Stimulated activated CD4-positive, alpha-beta T cell treated with anti-CD3 and anti-CD28 coated beads, Interleukin-1b, Interleukin-23, amount 100 ng/mL, for 4 hours (primary cell): ENCODE measurements around the gene NDC1.
"Not testable (repeated sequence)": the region's sequence is repeated elsewhere in the genome, so short reads cannot be mapped to it uniquely, and the experiment has no call there.

Experiments
- DNase-seq, 2 donors: peaks; one replicate each; pipeline ENCODE4 v3.0.0-alpha.2; 2020; ENCODE audit warnings: low read depth in 2 of 2

NDC1 gene

GRCh38 chr1:53826367-53826766 lies 11.7 kb downstream of the NDC1 start:
- no peak for DNase-seq

GRCh38 chr1:53825306-53825705 lies 12.8 kb downstream of the NDC1 start:
- DNase-seq, result no peak

- no peak for DNase-seq
These were observed 15.2 kb downstream of the NDC1 start for GRCh38 chr1:53822931-53823330.

- no peak for DNase-seq
These were observed 16.7 kb downstream of the NDC1 start for GRCh38 chr1:53821380-53821779.

- DNase-seq, result no peak
These were observed 18.7 kb downstream of the NDC1 start for GRCh38 chr1:53819387-53819786.

GRCh38 chr1:53816584-53816983 lies 21.5 kb downstream of the NDC1 start:
- DNase-seq, result not testable (repeated sequence)

GRCh38 chr1:53815484-53815883 lies 22.6 kb downstream of the NDC1 start:
- not testable (repeated sequence) for DNase-seq

- peak in 1 of 2 donors; percentile 1 for DNase-seq
These were observed 26.7 kb downstream of the NDC1 start for GRCh38 chr1:53811414-53811851.

GRCh38 chr1:53810497-53810896 lies 27.6 kb downstream of the NDC1 start:
- DNase-seq, result no peak

- DNase-seq, result no peak
These were observed 28.1 kb downstream of the NDC1 start for GRCh38 chr1:53810007-53810406.

GRCh38 chr1:53807916-53808315 lies 30.2 kb downstream of the NDC1 start:
- no peak for DNase-seq

- DNase-seq, result no peak
These were observed 33.1 kb downstream of the NDC1 start for GRCh38 chr1:53804791-53805505.

GRCh38 chr1:53804181-53804580 lies 33.9 kb downstream of the NDC1 start:
- no peak for DNase-seq

GRCh38 chr1:53800621-53801020 lies 37.5 kb downstream of the NDC1 start:
- DNase-seq, result no peak

GRCh38 chr1:53799141-53799540 lies 39.0 kb downstream of the NDC1 start:
- no peak for DNase-seq

GRCh38 chr1:53792806-53793205 lies 45.3 kb downstream of the NDC1 start:
- DNase-seq, result no peak

- no peak for DNase-seq
These were observed 50.4 kb downstream of the NDC1 start for GRCh38 chr1:53787655-53788054.

- DNase-seq, result no peak
These were observed 55.0 kb downstream of the NDC1 start for GRCh38 chr1:53783056-53783455.

GRCh38 chr1:53781654-53782053 lies 56.4 kb downstream of the NDC1 start:
- DNase-seq, result no peak

GRCh38 chr1:53777272-53777671 lies 60.8 kb downstream of the NDC1 start:
- DNase-seq, result no peak

- no peak for DNase-seq
These were observed 66.4 kb downstream of the NDC1 start for GRCh38 chr1:53771648-53772047.

GRCh38 chr1:53769780-53770179 lies 68.3 kb downstream of the NDC1 start:
- no peak for DNase-seq

- DNase-seq, result no peak
These were observed 68.9 kb downstream of the NDC1 start for GRCh38 chr1:53769184-53769583.

GRCh38 chr1:53766831-53767405 lies 71.2 kb downstream of the NDC1 start:
- DNase-seq, result no peak
